PC-9 (cell line): ENCODE data around the gene PIN1.

Experiments
- EZH2 ChIP-seq: fragments of 200-600 bp; sonication (generic); IDR thresholded peaks from 2 replicates; pipeline ENCODE4 v1.8.0; 2017; ENCODE audit warnings: antibody characterized with exemption, low read depth
- TF ChIP-seq, protein P1 (sequence below): fragments of 200-600 bp; sonication (generic); conservative IDR thresholded peaks from 2 replicates; pipeline ENCODE4 v1.6.1; 2017; ENCODE audit warnings: mixed run types, antibody characterized with exemption, mild to moderate bottlenecking, moderate library complexity

DNA sequence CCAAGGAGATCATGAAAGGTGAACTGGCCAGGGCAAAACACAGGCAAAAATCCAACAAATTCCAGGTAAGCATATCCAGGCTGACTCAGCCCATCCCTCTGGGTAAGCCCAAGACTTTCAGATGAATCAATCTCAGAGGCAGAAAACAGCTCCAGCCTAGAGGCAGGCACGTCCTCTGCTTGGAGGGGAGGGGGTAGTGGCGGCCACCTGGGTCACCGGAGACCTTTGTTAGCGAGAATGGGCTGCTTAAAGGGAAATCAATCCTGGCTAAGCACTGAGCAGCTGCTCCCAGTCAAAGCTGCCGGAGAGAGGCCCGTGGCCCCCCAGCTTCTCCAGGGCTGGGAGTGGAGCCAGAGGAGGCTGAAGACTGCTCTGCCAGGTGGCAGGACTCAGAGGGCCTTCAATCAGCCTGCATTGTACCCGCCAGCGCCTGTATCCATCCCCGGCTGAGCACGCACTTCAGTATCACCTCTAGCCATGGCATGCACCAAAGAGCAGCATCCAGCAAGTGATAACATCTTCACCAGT, 48.2 kb downstream of the PIN1 start:
- no peak for TF ChIP-seq EZH2
- TF ChIP-seq, protein P1, sequence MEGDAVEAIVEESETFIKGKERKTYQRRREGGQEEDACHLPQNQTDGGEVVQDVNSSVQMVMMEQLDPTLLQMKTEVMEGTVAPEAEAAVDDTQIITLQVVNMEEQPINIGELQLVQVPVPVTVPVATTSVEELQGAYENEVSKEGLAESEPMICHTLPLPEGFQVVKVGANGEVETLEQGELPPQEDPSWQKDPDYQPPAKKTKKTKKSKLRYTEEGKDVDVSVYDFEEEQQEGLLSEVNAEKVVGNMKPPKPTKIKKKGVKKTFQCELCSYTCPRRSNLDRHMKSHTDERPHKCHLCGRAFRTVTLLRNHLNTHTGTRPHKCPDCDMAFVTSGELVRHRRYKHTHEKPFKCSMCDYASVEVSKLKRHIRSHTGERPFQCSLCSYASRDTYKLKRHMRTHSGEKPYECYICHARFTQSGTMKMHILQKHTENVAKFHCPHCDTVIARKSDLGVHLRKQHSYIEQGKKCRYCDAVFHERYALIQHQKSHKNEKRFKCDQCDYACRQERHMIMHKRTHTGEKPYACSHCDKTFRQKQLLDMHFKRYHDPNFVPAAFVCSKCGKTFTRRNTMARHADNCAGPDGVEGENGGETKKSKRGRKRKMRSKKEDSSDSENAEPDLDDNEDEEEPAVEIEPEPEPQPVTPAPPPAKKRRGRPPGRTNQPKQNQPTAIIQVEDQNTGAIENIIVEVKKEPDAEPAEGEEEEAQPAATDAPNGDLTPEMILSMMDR, result no peak
